Measurements from ENCODE around the gene KCNIP4.

- TF ChIP-seq CTCF (IDR thresholded peaks at IDR 0.05) (no peak), POLR2A (IDR thresholded peaks at IDR 0.05) (no peak), POLR2AphosphoS5 (IDR thresholded peaks at IDR 0.05) (no peak)
Measured at GRCh38 chr4:21982087-21982486, 33.5 kb upstream of the KCNIP4 start.
